OCI-LY3 (cell line): ENCODE data around the gene ADGRB3.

Experiments used
- H2AFZ ChIP-seq: fragments of 200-600, 300-600 bp; shearing (Covaris generic); 2 replicates; pipeline ENCODE4 v1.6.0; 2014; ENCODE audit warnings: antibody characterized with exemption, low read depth, low read length
- H3K27ac ChIP-seq: fragments of 200-600, 300-600 bp; sonication (generic); 2 replicates; pipeline ENCODE4 v1.5.1; 2014; ENCODE audit warnings: mild to moderate bottlenecking, low read length, moderate library complexity, mixed read lengths
- H3K27me3 ChIP-seq: fragments of 200-600, 300-600 bp; sonication (generic); 2 replicates; pipeline ENCODE4 v1.6.1; 2014; ENCODE audit warnings: low read depth, low read length, mixed read lengths
- H3K36me3 ChIP-seq: fragments of 200-600, 300-600 bp; sonication (generic); replicated peaks from 2 replicates; pipeline ENCODE3; 2014; ENCODE audit warnings: low read depth, low read length, mixed read lengths
- H3K4me1 ChIP-seq: fragments of 300-600, 200-600 bp; sonication (generic); 2 replicates; pipeline ENCODE4 v1.6.1; 2014; ENCODE audit warnings: low read length, mixed read lengths
- H3K4me2 ChIP-seq: fragments of 200-600, 300-600 bp; sonication (generic); 2 replicates; pipeline ENCODE4 v1.6.1; 2014; ENCODE audit warnings: low read length, mixed read lengths
- H3K4me3 ChIP-seq: fragments of 300-600, 200-600 bp; sonication (generic); 2 replicates; pipeline ENCODE4 v1.5.1; 2014; ENCODE audit warnings: antibody characterized with exemption, mild to moderate bottlenecking, low read length, moderate library complexity
- H3K79me2 ChIP-seq: fragments of 300-600, 200-600 bp; shearing (Covaris generic); 2 replicates; pipeline ENCODE4 v1.6.1; 2014; ENCODE audit warnings: mild to moderate bottlenecking, low read length, mixed read lengths
- H3K9ac ChIP-seq: fragments of 300-600, 200-600 bp; shearing (Covaris generic); 2 replicates; pipeline ENCODE4 v1.6.0; 2014; ENCODE audit warnings: mild to moderate bottlenecking, low read length, moderate library complexity
- H3K9me3 ChIP-seq: fragments of 200-600, 300-600 bp; shearing (Covaris generic); 2 replicates; pipeline ENCODE4 v1.6.1; 2014; ENCODE audit warnings: low read length, mixed read lengths; ENCODE audit not compliant: insufficient read depth
- H4K20me1 ChIP-seq: fragments of 200-600, 300-600 bp; sonication (generic); 2 replicates; pipeline ENCODE4 v1.6.1; 2016; ENCODE audit warnings: low read length, mixed read lengths; ENCODE audit not compliant: insufficient read depth
- EZH2phosphoT487 ChIP-seq: fragments of 200-600 bp; shearing (Covaris generic); IDR thresholded peaks from 2 replicates; pipeline ENCODE4 v1.6.1; 2018; ENCODE audit warnings: antibody characterized with exemption, mixed run types, low read depth
- TF ChIP-seq, protein P1 (sequence below): fragments of 200-600, 300-600 bp; sonication (generic); IDR thresholded peaks from 2 replicates; pipeline ENCODE4 v1.5.1; 2014; ENCODE audit warnings: antibody characterized with exemption, low read length, low read depth

The ADGRB3 gene

DNA sequence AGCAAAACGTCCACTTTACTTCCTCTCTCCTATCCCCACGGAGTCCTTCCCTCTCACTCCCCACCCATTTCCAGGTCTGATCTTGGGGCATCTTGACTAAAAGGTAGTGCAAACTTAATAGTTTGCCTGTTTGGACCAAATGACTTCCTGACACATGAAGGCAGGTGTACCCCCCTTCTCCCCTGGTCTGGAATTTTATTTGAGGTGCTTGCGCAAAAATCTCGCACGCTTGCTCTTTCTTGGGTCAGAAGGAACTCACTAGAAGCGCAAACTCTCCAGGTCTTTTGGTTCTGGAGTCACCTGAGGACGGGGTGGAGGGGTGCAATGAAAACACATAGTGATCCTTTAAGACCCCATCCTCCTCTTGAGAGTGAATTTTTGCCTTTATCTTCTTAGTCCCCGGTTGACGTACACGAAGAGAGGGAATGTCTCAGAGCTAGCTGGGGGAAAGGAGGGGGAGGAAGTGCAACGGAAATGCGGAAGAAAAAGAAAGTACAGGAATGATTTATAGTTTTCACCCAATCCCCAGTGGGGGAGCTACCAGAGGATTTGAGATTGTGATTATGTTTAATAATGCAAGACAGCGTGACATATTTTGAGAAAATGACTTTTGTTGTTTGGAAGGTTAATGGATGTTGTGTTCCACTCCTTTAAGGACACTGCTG is 4.9 kb downstream of the ADGRB3 start:
- Histone ChIP-seq H4K20me1 (no peaks in the 10 kb centered on the region), H3K79me2 (no peaks in the 10 kb centered on the region), H3K9me3 (no peaks in the 10 kb centered on the region), H2AFZ (no peak overlapping the region), H3K27ac (no peak overlapping the region), H3K4me2 (peak overlapping the region; percentile 74), H3K4me3 (peak overlapping the region; percentile 56), H3K4me1 (peaks cover 20% of the 10 kb centered on the region), H3K9ac (no peak overlapping the region), H3K27me3 (no peaks in the 10 kb centered on the region), H3K36me3 (no peaks in the 10 kb centered on the region)
- TF ChIP-seq EZH2phosphoT487: no peak
- TF ChIP-seq, protein P1, sequence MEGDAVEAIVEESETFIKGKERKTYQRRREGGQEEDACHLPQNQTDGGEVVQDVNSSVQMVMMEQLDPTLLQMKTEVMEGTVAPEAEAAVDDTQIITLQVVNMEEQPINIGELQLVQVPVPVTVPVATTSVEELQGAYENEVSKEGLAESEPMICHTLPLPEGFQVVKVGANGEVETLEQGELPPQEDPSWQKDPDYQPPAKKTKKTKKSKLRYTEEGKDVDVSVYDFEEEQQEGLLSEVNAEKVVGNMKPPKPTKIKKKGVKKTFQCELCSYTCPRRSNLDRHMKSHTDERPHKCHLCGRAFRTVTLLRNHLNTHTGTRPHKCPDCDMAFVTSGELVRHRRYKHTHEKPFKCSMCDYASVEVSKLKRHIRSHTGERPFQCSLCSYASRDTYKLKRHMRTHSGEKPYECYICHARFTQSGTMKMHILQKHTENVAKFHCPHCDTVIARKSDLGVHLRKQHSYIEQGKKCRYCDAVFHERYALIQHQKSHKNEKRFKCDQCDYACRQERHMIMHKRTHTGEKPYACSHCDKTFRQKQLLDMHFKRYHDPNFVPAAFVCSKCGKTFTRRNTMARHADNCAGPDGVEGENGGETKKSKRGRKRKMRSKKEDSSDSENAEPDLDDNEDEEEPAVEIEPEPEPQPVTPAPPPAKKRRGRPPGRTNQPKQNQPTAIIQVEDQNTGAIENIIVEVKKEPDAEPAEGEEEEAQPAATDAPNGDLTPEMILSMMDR: no peak

DNA sequence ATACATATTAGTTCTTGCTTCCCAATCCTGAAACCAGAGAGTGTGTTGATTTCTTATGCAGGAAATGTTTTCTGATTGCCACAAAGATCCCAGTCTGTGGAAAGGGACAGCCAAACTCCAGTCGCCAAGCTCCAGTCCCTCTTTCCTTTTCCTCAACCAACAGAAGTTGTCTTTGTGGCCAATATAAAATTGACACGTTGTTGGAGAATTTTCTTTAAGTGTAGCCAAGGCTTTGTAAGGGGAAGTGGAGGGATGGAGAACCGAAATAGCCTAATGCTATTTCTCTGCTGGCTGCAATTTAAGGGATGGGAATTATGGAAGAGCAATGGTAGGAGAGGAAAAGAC is 5.4 kb downstream of the ADGRB3 start:
- Histone ChIP-seq H3K9me3 (no peaks in the 10 kb centered on the region), H3K36me3 (no peaks in the 10 kb centered on the region), H3K79me2 (no peaks in the 10 kb centered on the region), H3K27ac (no peak overlapping the region), H3K4me2 (peak overlapping the region; percentile 74), H4K20me1 (no peaks in the 10 kb centered on the region), H3K9ac (no peak overlapping the region), H3K4me1 (peaks cover 20% of the 10 kb centered on the region), H3K27me3 (no peaks in the 10 kb centered on the region), H3K4me3 (peak overlapping the region; percentile 56), H2AFZ (no peak overlapping the region)
- TF ChIP-seq EZH2phosphoT487: no peak
- TF ChIP-seq, protein P1: no peak

DNA sequence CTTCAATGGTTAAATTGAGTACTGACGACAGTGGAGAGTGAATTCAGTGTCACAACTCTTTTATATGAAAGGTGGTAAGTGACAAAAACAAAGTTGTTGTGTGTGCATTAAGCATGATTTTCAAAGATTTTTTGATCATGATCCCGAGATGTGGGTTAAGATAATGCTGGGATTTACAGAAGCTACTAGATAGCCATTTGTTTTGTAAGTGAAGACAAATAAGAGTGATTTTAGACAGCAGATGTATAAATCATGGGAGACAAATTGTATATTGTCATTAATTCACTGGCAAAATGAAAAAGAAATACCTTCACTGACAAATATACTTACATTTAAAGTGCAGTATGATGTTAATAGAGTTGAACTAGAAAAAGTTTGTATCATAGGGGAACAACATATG is 6.1 kb downstream of the ADGRB3 start:
- Histone ChIP-seq H3K9ac (no peak overlapping the region), H3K27ac (no peak overlapping the region), H3K79me2 (no peaks in the 10 kb centered on the region), H3K9me3 (no peaks in the 10 kb centered on the region), H3K4me3 (no peak overlapping the region), H3K36me3 (no peaks in the 10 kb centered on the region), H4K20me1 (no peaks in the 10 kb centered on the region), H3K4me2 (no peak overlapping the region), H3K4me1 (peaks cover 16% of the 10 kb centered on the region), H3K27me3 (no peaks in the 10 kb centered on the region), H2AFZ (no peak overlapping the region)
- no peak for TF ChIP-seq EZH2phosphoT487
- TF ChIP-seq, protein P1: no peak

DNA sequence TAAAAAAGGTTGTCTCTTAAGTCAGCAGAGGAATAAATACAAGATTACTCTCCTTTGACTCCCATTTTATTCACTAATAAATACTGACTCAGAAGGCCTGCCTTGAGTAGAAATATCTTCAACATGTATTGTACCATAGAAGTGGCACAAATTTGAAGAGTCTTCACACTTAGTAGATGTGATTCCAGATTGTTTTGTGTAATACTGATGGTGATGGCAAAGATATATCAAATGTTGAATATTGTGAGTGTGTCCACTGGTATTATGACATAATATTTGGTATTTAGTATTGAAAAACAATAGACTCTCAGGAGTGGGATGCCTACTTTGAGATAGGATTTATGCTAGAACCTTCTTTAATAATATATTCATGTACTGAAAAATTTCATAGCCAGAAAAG is 7.0 kb downstream of the ADGRB3 start:
- no peak overlapping the region for H3K9ac ChIP-seq
- H3K27me3 ChIP-seq: no peaks in the 10 kb centered on the region
- no peak overlapping the region for H3K27ac ChIP-seq
- no peak overlapping the region for H3K4me2 ChIP-seq
- no peak overlapping the region for H3K4me3 ChIP-seq
- peaks cover 16% of the 10 kb centered on the region for H3K4me1 ChIP-seq
- H3K79me2 ChIP-seq: no peaks in the 10 kb centered on the region
- no peaks in the 10 kb centered on the region for H4K20me1 ChIP-seq
- TF ChIP-seq, protein P1: no peak
- TF ChIP-seq EZH2phosphoT487: no peak
- H3K9me3 ChIP-seq: no peaks in the 10 kb centered on the region
- no peaks in the 10 kb centered on the region for H3K36me3 ChIP-seq
- H2AFZ ChIP-seq: no peak overlapping the region
